HL-60 (cell line): ENCODE measurements around the gene ENO1.
"Not testable (repeated sequence)": the region's sequence is repeated elsewhere in the genome, so short reads cannot be mapped to it uniquely, and the experiment has no call there.

Experiments
- DNase-seq, 2 experiments: peaks; one replicate each; pipeline ENCODE4 v3.0.0-alpha.2; 2010 to 2020; ENCODE audit warnings: low read depth in 1 of 2, low spot score in 1 of 2
- H3K27ac ChIP-seq: fragments of 250-450 bp; sonication (Bioruptor Pico); replicated peaks from 2 replicates; pipeline ENCODE4 v1.5.1; 2020; ENCODE audit warnings: mild to moderate bottlenecking, moderate library complexity
- H3K27me3 ChIP-seq: fragments of 250-450 bp; sonication (Bioruptor Pico); 2 replicates; pipeline ENCODE4 v1.5.1; 2021; ENCODE audit warnings: mild to moderate bottlenecking, moderate library complexity; ENCODE audit not compliant: insufficient read depth, poor library complexity, severe bottlenecking
- H3K4me3 ChIP-seq: replicated peaks from 2 replicates; pipeline ENCODE4 v1.5.1; 2011; ENCODE audit warnings: mild to moderate bottlenecking, control low read depth, low read length; ENCODE audit not compliant: insufficient read depth
- GABPA ChIP-seq: IDR thresholded peaks from 2 replicates; pipeline ENCODE4 v1.6.1; 2012; ENCODE audit warnings: low read depth
- POLR2AphosphoS5 ChIP-seq: IDR thresholded peaks from 2 replicates; pipeline ENCODE4 v1.6.1; 2012; ENCODE audit warnings: low read depth
- SPI1 ChIP-seq: IDR thresholded peaks from 2 replicates; pipeline ENCODE4 v1.6.1; 2012; ENCODE audit warnings: low read depth, mild to moderate bottlenecking, borderline replicate concordance
- TF ChIP-seq, protein P1 (sequence below): IDR thresholded peaks from one replicate; pipeline ENCODE4 v1.5.1; 2011; ENCODE audit warnings: low read length, control low read depth, inconsistent platforms; ENCODE audit not compliant: insufficient read depth
- TF ChIP-seq, protein P2 (sequence below): IDR thresholded peaks from 2 replicates; pipeline ENCODE4 v1.6.1; 2012; ENCODE audit warnings: low read depth; ENCODE audit not compliant: insufficient replicate concordance

Gene ENO1

DNA sequence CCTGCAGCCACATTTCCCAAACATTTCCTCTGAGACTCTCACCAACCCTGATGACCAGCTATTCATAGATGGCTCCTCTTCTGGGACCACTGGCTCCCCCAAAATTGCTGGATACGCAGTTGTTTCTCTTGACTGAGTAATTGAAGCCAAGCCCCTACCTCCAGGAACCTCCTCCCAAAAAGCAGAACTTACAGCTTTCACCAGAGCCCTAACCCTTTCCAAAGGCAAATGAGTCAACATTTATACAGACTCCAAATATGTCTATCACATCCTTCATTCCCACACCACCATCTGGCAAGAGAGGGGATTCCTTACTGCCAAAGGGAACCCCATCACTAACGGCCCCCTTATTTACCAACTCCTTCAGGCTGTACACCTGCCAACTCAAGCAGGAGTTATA is 46.9 kb upstream of the ENO1 start:
- Histone ChIP-seq H3K4me3 (no peak overlapping the region), H3K27me3 (no peaks in the 10 kb centered on the region), H3K27ac (no peak overlapping the region)
- DNase-seq, result peak in 1 of 2 experiments; percentile 63
- TF ChIP-seq POLR2AphosphoS5, result no peak
- TF ChIP-seq, protein P1, sequence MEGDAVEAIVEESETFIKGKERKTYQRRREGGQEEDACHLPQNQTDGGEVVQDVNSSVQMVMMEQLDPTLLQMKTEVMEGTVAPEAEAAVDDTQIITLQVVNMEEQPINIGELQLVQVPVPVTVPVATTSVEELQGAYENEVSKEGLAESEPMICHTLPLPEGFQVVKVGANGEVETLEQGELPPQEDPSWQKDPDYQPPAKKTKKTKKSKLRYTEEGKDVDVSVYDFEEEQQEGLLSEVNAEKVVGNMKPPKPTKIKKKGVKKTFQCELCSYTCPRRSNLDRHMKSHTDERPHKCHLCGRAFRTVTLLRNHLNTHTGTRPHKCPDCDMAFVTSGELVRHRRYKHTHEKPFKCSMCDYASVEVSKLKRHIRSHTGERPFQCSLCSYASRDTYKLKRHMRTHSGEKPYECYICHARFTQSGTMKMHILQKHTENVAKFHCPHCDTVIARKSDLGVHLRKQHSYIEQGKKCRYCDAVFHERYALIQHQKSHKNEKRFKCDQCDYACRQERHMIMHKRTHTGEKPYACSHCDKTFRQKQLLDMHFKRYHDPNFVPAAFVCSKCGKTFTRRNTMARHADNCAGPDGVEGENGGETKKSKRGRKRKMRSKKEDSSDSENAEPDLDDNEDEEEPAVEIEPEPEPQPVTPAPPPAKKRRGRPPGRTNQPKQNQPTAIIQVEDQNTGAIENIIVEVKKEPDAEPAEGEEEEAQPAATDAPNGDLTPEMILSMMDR, result no peak
- no peak for TF ChIP-seq GABPA
- TF ChIP-seq SPI1, result no peak
- TF ChIP-seq, protein P2, sequence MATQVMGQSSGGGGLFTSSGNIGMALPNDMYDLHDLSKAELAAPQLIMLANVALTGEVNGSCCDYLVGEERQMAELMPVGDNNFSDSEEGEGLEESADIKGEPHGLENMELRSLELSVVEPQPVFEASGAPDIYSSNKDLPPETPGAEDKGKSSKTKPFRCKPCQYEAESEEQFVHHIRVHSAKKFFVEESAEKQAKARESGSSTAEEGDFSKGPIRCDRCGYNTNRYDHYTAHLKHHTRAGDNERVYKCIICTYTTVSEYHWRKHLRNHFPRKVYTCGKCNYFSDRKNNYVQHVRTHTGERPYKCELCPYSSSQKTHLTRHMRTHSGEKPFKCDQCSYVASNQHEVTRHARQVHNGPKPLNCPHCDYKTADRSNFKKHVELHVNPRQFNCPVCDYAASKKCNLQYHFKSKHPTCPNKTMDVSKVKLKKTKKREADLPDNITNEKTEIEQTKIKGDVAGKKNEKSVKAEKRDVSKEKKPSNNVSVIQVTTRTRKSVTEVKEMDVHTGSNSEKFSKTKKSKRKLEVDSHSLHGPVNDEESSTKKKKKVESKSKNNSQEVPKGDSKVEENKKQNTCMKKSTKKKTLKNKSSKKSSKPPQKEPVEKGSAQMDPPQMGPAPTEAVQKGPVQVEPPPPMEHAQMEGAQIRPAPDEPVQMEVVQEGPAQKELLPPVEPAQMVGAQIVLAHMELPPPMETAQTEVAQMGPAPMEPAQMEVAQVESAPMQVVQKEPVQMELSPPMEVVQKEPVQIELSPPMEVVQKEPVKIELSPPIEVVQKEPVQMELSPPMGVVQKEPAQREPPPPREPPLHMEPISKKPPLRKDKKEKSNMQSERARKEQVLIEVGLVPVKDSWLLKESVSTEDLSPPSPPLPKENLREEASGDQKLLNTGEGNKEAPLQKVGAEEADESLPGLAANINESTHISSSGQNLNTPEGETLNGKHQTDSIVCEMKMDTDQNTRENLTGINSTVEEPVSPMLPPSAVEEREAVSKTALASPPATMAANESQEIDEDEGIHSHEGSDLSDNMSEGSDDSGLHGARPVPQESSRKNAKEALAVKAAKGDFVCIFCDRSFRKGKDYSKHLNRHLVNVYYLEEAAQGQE, result no peak

DNA sequence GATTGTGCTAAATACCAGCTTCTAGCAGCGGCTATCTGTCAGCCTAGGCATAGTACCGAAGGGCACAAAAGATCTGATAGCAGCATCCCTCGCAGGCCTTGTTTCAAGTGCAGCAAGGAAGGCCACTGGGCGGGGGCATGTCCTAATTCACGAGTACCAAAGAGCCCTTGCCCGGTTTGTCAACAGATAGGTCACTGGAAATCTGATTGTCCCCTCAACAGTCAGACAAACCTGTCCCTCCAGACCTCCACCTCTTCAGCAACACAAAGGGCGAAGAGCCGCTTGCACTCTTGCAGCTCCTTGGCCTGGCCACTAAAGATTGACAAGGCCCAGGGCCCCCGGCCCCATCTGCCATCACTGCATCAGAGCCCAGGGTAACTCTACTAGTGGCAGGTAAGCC is 44.5 kb upstream of the ENO1 start:
- no peak overlapping the region for H3K27ac ChIP-seq
- H3K27me3 ChIP-seq, result no peaks in the 10 kb centered on the region
- TF ChIP-seq GABPA (no peak), SPI1 (no peak), POLR2AphosphoS5 (no peak)
- TF ChIP-seq, protein P2, result no peak
- TF ChIP-seq, protein P1, result no peak
- DNase-seq, result no peak
- no peak overlapping the region for H3K4me3 ChIP-seq

DNA sequence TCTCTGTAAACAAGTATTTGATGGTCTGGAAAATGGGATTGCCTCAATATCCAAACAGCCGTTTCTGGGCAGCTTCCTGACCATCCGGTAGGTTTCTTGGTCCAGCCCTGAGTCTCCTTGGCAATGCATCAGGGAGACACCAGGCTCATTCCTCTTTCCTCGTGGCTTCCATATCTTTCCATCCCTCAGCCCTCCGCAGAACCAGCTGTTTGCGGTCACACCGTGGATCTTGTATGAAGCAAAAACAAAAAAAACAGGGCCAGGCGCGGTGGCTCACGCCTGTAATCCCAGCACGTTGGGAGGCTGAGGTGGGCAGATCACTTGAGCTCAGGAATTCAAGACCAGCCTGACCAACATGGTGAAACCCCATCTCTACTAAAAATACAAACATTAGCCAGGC is 39.0 kb upstream of the ENO1 start:
- not testable (repeated sequence) for H3K27ac ChIP-seq, DNase-seq, H3K27me3 ChIP-seq, H3K4me3 ChIP-seq

DNA sequence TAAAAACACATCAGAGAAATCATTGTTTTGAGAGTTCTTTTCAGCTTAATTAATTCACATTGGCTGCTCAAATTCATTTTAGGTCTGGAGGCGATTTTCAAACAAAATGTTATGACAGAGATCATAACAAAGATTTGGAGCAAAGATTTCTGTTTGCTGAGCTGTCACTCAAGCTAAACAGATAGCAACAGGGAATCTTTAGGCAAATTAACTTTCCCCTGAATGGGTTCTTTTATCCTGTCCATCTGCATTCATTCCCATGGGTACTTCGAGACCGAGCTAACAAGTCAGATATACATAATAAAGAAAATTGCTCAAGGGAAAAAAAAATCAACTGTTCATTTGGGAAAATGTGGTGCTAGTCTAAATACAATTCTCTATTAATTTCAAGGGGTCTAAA is 37.0 kb upstream of the ENO1 start:
- no peak for DNase-seq
- H3K27me3 ChIP-seq, result no peaks in the 10 kb centered on the region
- no peak for TF ChIP-seq GABPA
- TF ChIP-seq, protein P2, result no peak
- no peak for TF ChIP-seq SPI1
- TF ChIP-seq, protein P1, result no peak
- H3K4me3 ChIP-seq, result no peak overlapping the region
- no peak overlapping the region for H3K27ac ChIP-seq
